Astrocyte (in vitro differentiated cells and primary cell): Measurements from ENCODE around the gene CD79A.

Source experiments
- CTCF ChIP-seq: IDR thresholded peaks from 2 replicates; pipeline ENCODE4 v1.5.1; 2011; ENCODE audit warnings: low read depth, mild to moderate bottlenecking, inconsistent platforms, low read length, moderate library complexity; ENCODE audit not compliant: insufficient read depth
- EZH2 ChIP-seq: IDR thresholded peaks from 2 replicates; pipeline ENCODE4 v1.6.1; 2012; ENCODE audit warnings: mild to moderate bottlenecking, low read length, inconsistent platforms; ENCODE audit not compliant: insufficient read depth

- TF ChIP-seq CTCF (no peak), EZH2 (peak; percentile 21)
These were observed 45.5 kb downstream of the CD79A start for GRCh38 chr19:41922585-41922984.
